SJSA1 (cell line): ENCODE results near the gene VPS45. TPM values are rescaled to one million over a fixed set of nuclear protein-coding genes. Genes with fewer than 3 reads are reported as not detected.
"Not testable (repeated sequence)": the region's sequence is repeated elsewhere in the genome, so short reads cannot be mapped to it uniquely, and the experiment has no call there.

ENCODE experiments used
- DNase-seq, 2 experiments: peaks; one replicate each; pipeline ENCODE4 v3.0.0-alpha.2; 2015 to 2020; ENCODE audit warnings: low spot score in 2 of 2, low read depth in 1 of 2
- H3K27ac ChIP-seq: fragments of 250-450 bp; sonication (Bioruptor Pico); 2 replicates; pipeline ENCODE4 v1.5.1; 2020; ENCODE audit warnings: mild to moderate bottlenecking, moderate library complexity
- H3K27me3 ChIP-seq: fragments of 250-450 bp; sonication (Bioruptor Pico); replicated peaks from 2 replicates; pipeline ENCODE4 v1.5.1; 2020; ENCODE audit warnings: mild to moderate bottlenecking, moderate library complexity
- H3K36me3 ChIP-seq: fragments of 250-450 bp; sonication (Bioruptor Pico); 2 replicates; pipeline ENCODE4 v1.5.1; 2020; ENCODE audit warnings: mild to moderate bottlenecking
- H3K4me1 ChIP-seq: fragments of 250-450 bp; sonication (Bioruptor Pico); replicated peaks from 2 replicates; pipeline ENCODE4 v1.6.1; 2021; ENCODE audit warnings: mild to moderate bottlenecking
- H3K4me3 ChIP-seq: fragments of 250-450 bp; sonication (Bioruptor Pico); 2 replicates; pipeline ENCODE4 v1.5.1; 2020; ENCODE audit warnings: mild to moderate bottlenecking
- H3K9me3 ChIP-seq: fragments of 250-450 bp; sonication (Bioruptor Pico); replicated peaks from 2 replicates; pipeline ENCODE4 v1.5.1; 2020; ENCODE audit warnings: mild to moderate bottlenecking
- total RNA-seq: library from RNA; depleted of rRNA; stranded (reverse); fragments of >200 nt; shearing (Covaris generic); gene quantifications from 2 replicates; pipeline ENCODE4 v1.2.3, GENCODE V29; 2014; rRNA removed

VPS45 gene
- 52.6 and 54.8 TPM in 2 replicates for total RNA-seq

- Histone ChIP-seq H3K36me3 (peaks cover 9% of the 10 kb centered on the region), H3K4me3 (peak within 1 kb of the TSS; percentile 51), H3K27me3 (no peaks in the 10 kb centered on the region), H3K9me3 (no peaks in the 10 kb centered on the region), H3K4me1 (peaks cover 18% of the 10 kb centered on the region), H3K27ac (peak within 1 kb of the TSS; percentile 50)
- DNase-seq: peak; percentile 82 to 92
Observed at GRCh38 chr1:150067184-150068108, at the start of gene VPS45. TSS of gene VPS45 (plus strand) at chr1:150067776. CDS start at chr1:150067858, 82 bp downstream.

- no peak for DNase-seq
- Histone ChIP-seq H3K27me3 (no peaks in the 10 kb centered on the region), H3K4me1 (no peaks in the 10 kb centered on the region), H3K27ac (no peak overlapping the region), H3K9me3 (no peaks in the 10 kb centered on the region), H3K4me3 (no peak overlapping the region), H3K36me3 (no peaks in the 10 kb centered on the region)
Observed at GRCh38 chr1:150018165-150018564, 49.4 kb upstream of the VPS45 start.

- Histone ChIP-seq H3K9me3 (no peaks in the 10 kb centered on the region), H3K36me3 (no peaks in the 10 kb centered on the region), H3K4me1 (no peaks in the 10 kb centered on the region), H3K27me3 (0 out of 2 replicates have a peak, but pooled peaks cover under 1% of the 10 kb centered on the region), H3K27ac (no peak overlapping the region), H3K4me3 (no peak overlapping the region)
- DNase-seq: no peak
Observed at GRCh38 chr1:150020711-150021110, 46.9 kb upstream of the VPS45 start.

GRCh38 chr1:150021191-150021694 is 46.3 kb upstream of the VPS45 start:
- no peaks in the 10 kb centered on the region for H3K9me3 ChIP-seq
- H3K27me3 ChIP-seq: 0 out of 2 replicates have a peak, but pooled peaks cover 3% of the 10 kb centered on the region
- no peak for DNase-seq
- no peaks in the 10 kb centered on the region for H3K36me3 ChIP-seq
- H3K27ac ChIP-seq: no peak overlapping the region
- no peak overlapping the region for H3K4me3 ChIP-seq
- no peaks in the 10 kb centered on the region for H3K4me1 ChIP-seq

GRCh38 chr1:150022357-150022756 is 45.2 kb upstream of the VPS45 start:
- Histone ChIP-seq H3K9me3 (no peaks in the 10 kb centered on the region), H3K36me3 (no peaks in the 10 kb centered on the region), H3K27me3 (0 out of 2 replicates have a peak, but pooled peaks cover 3% of the 10 kb centered on the region), H3K27ac (no peak overlapping the region), H3K4me1 (no peaks in the 10 kb centered on the region), H3K4me3 (no peak overlapping the region)
- no peak for DNase-seq

GRCh38 chr1:150024156-150024555 is 43.4 kb upstream of the VPS45 start:
- H3K4me3 ChIP-seq: no peak overlapping the region
- no peaks in the 10 kb centered on the region for H3K36me3 ChIP-seq
- no peak for DNase-seq
- H3K9me3 ChIP-seq: no peaks in the 10 kb centered on the region
- 0 out of 2 replicates have a peak, but pooled peaks cover 3% of the 10 kb centered on the region for H3K27me3 ChIP-seq
- no peaks in the 10 kb centered on the region for H3K4me1 ChIP-seq
- H3K27ac ChIP-seq: no peak overlapping the region

GRCh38 chr1:150028322-150028721 is 39.3 kb upstream of the VPS45 start:
- no peak overlapping the region for H3K27ac ChIP-seq
- H3K4me1 ChIP-seq: no peaks in the 10 kb centered on the region
- no peak overlapping the region for H3K4me3 ChIP-seq
- H3K27me3 ChIP-seq: 0 out of 2 replicates have a peak, but pooled peaks cover 3% of the 10 kb centered on the region
- DNase-seq: no peak
- no peaks in the 10 kb centered on the region for H3K9me3 ChIP-seq
- no peaks in the 10 kb centered on the region for H3K36me3 ChIP-seq

GRCh38 chr1:150034336-150034735 is 33.2 kb upstream of the VPS45 start:
- H3K4me3 ChIP-seq: no peak overlapping the region
- H3K36me3 ChIP-seq: no peaks in the 10 kb centered on the region
- H3K27me3 ChIP-seq: no peaks in the 10 kb centered on the region
- no peak overlapping the region for H3K27ac ChIP-seq
- no peak for DNase-seq
- H3K4me1 ChIP-seq: no peaks in the 10 kb centered on the region
- H3K9me3 ChIP-seq: no peaks in the 10 kb centered on the region

GRCh38 chr1:150049926-150050325 is 17.6 kb upstream of the VPS45 start:
- Histone ChIP-seq H3K4me1 (no peaks in the 10 kb centered on the region), H3K4me3 (no peak overlapping the region), H3K27ac (no peak overlapping the region), H3K27me3 (no peaks in the 10 kb centered on the region), H3K36me3 (no peaks in the 10 kb centered on the region), H3K9me3 (no peaks in the 10 kb centered on the region)
- no peak for DNase-seq

GRCh38 chr1:150051089-150051373 is 16.5 kb upstream of the VPS45 start:
- DNase-seq: no peak
- no peaks in the 10 kb centered on the region for H3K36me3 ChIP-seq
- no peaks in the 10 kb centered on the region for H3K9me3 ChIP-seq
- H3K4me3 ChIP-seq: no peak overlapping the region
- H3K27ac ChIP-seq: no peak overlapping the region
- H3K4me1 ChIP-seq: no peaks in the 10 kb centered on the region
- no peaks in the 10 kb centered on the region for H3K27me3 ChIP-seq

GRCh38 chr1:150051905-150052412 is 15.6 kb upstream of the VPS45 start:
- not testable (repeated sequence) for H3K27ac ChIP-seq, DNase-seq, H3K36me3 ChIP-seq, H3K9me3 ChIP-seq, H3K4me1 ChIP-seq, H3K27me3 ChIP-seq, H3K4me3 ChIP-seq

- H3K4me3 ChIP-seq: no peak overlapping the region
- no peaks in the 10 kb centered on the region for H3K27me3 ChIP-seq
- no peaks in the 10 kb centered on the region for H3K36me3 ChIP-seq
- DNase-seq: no peak
- H3K4me1 ChIP-seq: no peaks in the 10 kb centered on the region
- no peaks in the 10 kb centered on the region for H3K9me3 ChIP-seq
- no peak overlapping the region for H3K27ac ChIP-seq
Observed at GRCh38 chr1:150053926-150054325, 13.7 kb upstream of the VPS45 start.

- not testable (repeated sequence) for DNase-seq, H3K4me1 ChIP-seq, H3K4me3 ChIP-seq, H3K27ac ChIP-seq, H3K9me3 ChIP-seq, H3K36me3 ChIP-seq, H3K27me3 ChIP-seq
Observed at GRCh38 chr1:150055507-150055906, 12.1 kb upstream of the VPS45 start.

- Histone ChIP-seq H3K27ac (no peak overlapping the region), H3K36me3 (no peaks in the 10 kb centered on the region), H3K9me3 (no peaks in the 10 kb centered on the region), H3K27me3 (no peaks in the 10 kb centered on the region), H3K4me1 (no peaks in the 10 kb centered on the region; the same call in 1 of the 2 replicates), H3K4me3 (no peak overlapping the region)
- no peak for DNase-seq
Observed at GRCh38 chr1:150056407-150056806, 11.2 kb upstream of the VPS45 start.
